SJSA1 (cell line): ENCODE results near the gene NOC2L. TPM values are rescaled to one million over a fixed set of nuclear protein-coding genes. Genes with fewer than 3 reads are reported as not detected.
A peak's percentile ranks its signal among the peaks of the same experiment; 100 is the strongest.
"Not testable (repeated sequence)": the region's sequence is repeated elsewhere in the genome, so short reads cannot be mapped to it uniquely, and the experiment has no call there.

Experiments used
- DNase-seq, 2 experiments: peaks; one replicate each; pipeline ENCODE4 v3.0.0-alpha.2; 2015 to 2020; ENCODE audit warnings: low spot score in 2 of 2, low read depth in 1 of 2
- H3K27ac ChIP-seq: fragments of 250-450 bp; sonication (Bioruptor Pico); 2 replicates; pipeline ENCODE4 v1.5.1; 2020; ENCODE audit warnings: mild to moderate bottlenecking, moderate library complexity
- H3K27me3 ChIP-seq: fragments of 250-450 bp; sonication (Bioruptor Pico); replicated peaks from 2 replicates; pipeline ENCODE4 v1.5.1; 2020; ENCODE audit warnings: mild to moderate bottlenecking, moderate library complexity
- H3K36me3 ChIP-seq: fragments of 250-450 bp; sonication (Bioruptor Pico); 2 replicates; pipeline ENCODE4 v1.5.1; 2020; ENCODE audit warnings: mild to moderate bottlenecking
- H3K4me1 ChIP-seq: fragments of 250-450 bp; sonication (Bioruptor Pico); replicated peaks from 2 replicates; pipeline ENCODE4 v1.6.1; 2021; ENCODE audit warnings: mild to moderate bottlenecking
- H3K4me3 ChIP-seq: fragments of 250-450 bp; sonication (Bioruptor Pico); 2 replicates; pipeline ENCODE4 v1.5.1; 2020; ENCODE audit warnings: mild to moderate bottlenecking
- H3K9me3 ChIP-seq: fragments of 250-450 bp; sonication (Bioruptor Pico); replicated peaks from 2 replicates; pipeline ENCODE4 v1.5.1; 2020; ENCODE audit warnings: mild to moderate bottlenecking
- total RNA-seq: library from RNA; depleted of rRNA; stranded (reverse); fragments of >200 nt; shearing (Covaris generic); gene quantifications from 2 replicates; pipeline ENCODE4 v1.2.3, GENCODE V29; 2014

The NOC2L gene
- total RNA-seq, 1 experiment from 2014 or later: 129 TPM

- no peak for DNase-seq
- peaks cover 31% of the 10 kb centered on the region for H3K36me3 ChIP-seq
- H3K4me1 ChIP-seq: peaks cover 33% of the 10 kb centered on the region
- H3K27me3 ChIP-seq: no peaks in the 10 kb centered on the region
- H3K9me3 ChIP-seq: peaks cover 6% of the 10 kb centered on the region; the same call in 1 of the 2 replicates
- peak overlapping the region; percentile 66 for H3K4me3 ChIP-seq
- peak overlapping the region; percentile 100 for H3K27ac ChIP-seq
Measured at GRCh38 chr1:998745-998994, 39.6 kb upstream of the NOC2L start.

GRCh38 chr1:997993-998744 lies 39.1 kb upstream of the NOC2L start:
- no peak for DNase-seq
- H3K27ac ChIP-seq: no peak overlapping the region
- peak overlapping the region; percentile 66 for H3K4me3 ChIP-seq
- H3K27me3 ChIP-seq: no peaks in the 10 kb centered on the region
- peaks cover 33% of the 10 kb centered on the region for H3K4me1 ChIP-seq
- peaks cover 6% of the 10 kb centered on the region; the same call in 1 of the 2 replicates for H3K9me3 ChIP-seq
- H3K36me3 ChIP-seq: peaks cover 31% of the 10 kb centered on the region

GRCh38 chr1:997713-997992 lies 38.6 kb upstream of the NOC2L start:
- Histone ChIP-seq H3K4me1 (peaks cover 33% of the 10 kb centered on the region), H3K36me3 (peaks cover 31% of the 10 kb centered on the region), H3K4me3 (no peak overlapping the region), H3K27ac (no peak overlapping the region), H3K27me3 (no peaks in the 10 kb centered on the region), H3K9me3 (peaks cover 6% of the 10 kb centered on the region; the same call in 1 of the 2 replicates)
- DNase-seq: no peak

GRCh38 chr1:996851-997712 lies 38.0 kb upstream of the NOC2L start:
- H3K4me1 ChIP-seq: peaks cover 33% of the 10 kb centered on the region
- no peak overlapping the region for H3K27ac ChIP-seq
- H3K27me3 ChIP-seq: no peaks in the 10 kb centered on the region
- H3K36me3 ChIP-seq: peaks cover 31% of the 10 kb centered on the region
- H3K4me3 ChIP-seq: no peak overlapping the region
- peaks cover 8% of the 10 kb centered on the region; the same call in 1 of the 2 replicates for H3K9me3 ChIP-seq
- DNase-seq: no peak

GRCh38 chr1:995665-996633 lies 36.9 kb upstream of the NOC2L start:
- no peak overlapping the region for H3K27ac ChIP-seq
- peaks cover 28% of the 10 kb centered on the region for H3K36me3 ChIP-seq
- DNase-seq: no peak
- H3K27me3 ChIP-seq: no peaks in the 10 kb centered on the region
- H3K4me3 ChIP-seq: no peak overlapping the region
- H3K9me3 ChIP-seq: peaks cover 10% of the 10 kb centered on the region; the same call in 1 of the 2 replicates
- peaks cover 25% of the 10 kb centered on the region for H3K4me1 ChIP-seq

GRCh38 chr1:994546-994945 lies 35.5 kb upstream of the NOC2L start:
- H3K27me3 ChIP-seq, H3K27ac ChIP-seq, H3K4me3 ChIP-seq, H3K9me3 ChIP-seq, DNase-seq: not testable (repeated sequence)
- H3K4me1 ChIP-seq: peaks cover 16% of the 10 kb centered on the region
- H3K36me3 ChIP-seq: peaks cover 23% of the 10 kb centered on the region

GRCh38 chr1:993379-993995 lies 34.4 kb upstream of the NOC2L start:
- Histone ChIP-seq H3K27me3 (no peaks in the 10 kb centered on the region), H3K27ac (no peak overlapping the region), H3K4me1 (peaks cover 8% of the 10 kb centered on the region), H3K4me3 (no peak overlapping the region), H3K9me3 (0 out of 2 replicates have a peak, but pooled peaks cover 3% of the 10 kb centered on the region), H3K36me3 (peaks cover 15% of the 10 kb centered on the region)
- no peak for DNase-seq

GRCh38 chr1:992362-992761 lies 33.3 kb upstream of the NOC2L start:
- no peaks in the 10 kb centered on the region for H3K27me3 ChIP-seq
- no peak for DNase-seq

GRCh38 chr1:991895-992294 lies 32.8 kb upstream of the NOC2L start:
- DNase-seq: no peak
- H3K9me3 ChIP-seq: 0 out of 2 replicates have a peak, but pooled peaks cover 3% of the 10 kb centered on the region
- no peak overlapping the region for H3K4me3 ChIP-seq
- peaks cover under 1% of the 10 kb centered on the region; the same call in 1 of the 2 replicates for H3K36me3 ChIP-seq
- H3K4me1 ChIP-seq: no peaks in the 10 kb centered on the region
- H3K27me3 ChIP-seq: no peaks in the 10 kb centered on the region
- no peak overlapping the region for H3K27ac ChIP-seq

More at GRCh38 chr1:992362-992761, 33.3 kb upstream of the NOC2L start:
- Histone ChIP-seq H3K4me1 (no peaks in the 10 kb centered on the region; the same call in 1 of the 2 replicates), H3K36me3 (peaks cover 4% of the 10 kb centered on the region), H3K27ac (no peak overlapping the region), H3K4me3 (no peak overlapping the region), H3K9me3 (0 out of 2 replicates have a peak, but pooled peaks cover 3% of the 10 kb centered on the region)

- not testable (repeated sequence) for H3K4me1 ChIP-seq, DNase-seq, H3K4me3 ChIP-seq, H3K27ac ChIP-seq, H3K36me3 ChIP-seq, H3K9me3 ChIP-seq, H3K27me3 ChIP-seq
Measured at GRCh38 chr1:991275-991674, 32.2 kb upstream of the NOC2L start.

GRCh38 chr1:988061-988460 lies 29.0 kb upstream of the NOC2L start:
- DNase-seq, H3K36me3 ChIP-seq, H3K4me1 ChIP-seq, H3K9me3 ChIP-seq, H3K27ac ChIP-seq, H3K4me3 ChIP-seq: not testable (repeated sequence)
- peaks cover 13% of the 10 kb centered on the region for H3K27me3 ChIP-seq

GRCh38 chr1:985126-985525 lies 26.1 kb upstream of the NOC2L start:
- H3K4me3 ChIP-seq: no peak overlapping the region
- H3K4me1 ChIP-seq: peaks cover 7% of the 10 kb centered on the region
- no peak for DNase-seq

GRCh38 chr1:984476-984814 lies 25.4 kb upstream of the NOC2L start:
- DNase-seq: no peak
- H3K4me3 ChIP-seq: no peak overlapping the region
- H3K27me3 ChIP-seq: peaks cover 23% of the 10 kb centered on the region
- H3K27ac ChIP-seq: no peak overlapping the region
- H3K9me3 ChIP-seq: no peaks in the 10 kb centered on the region
- H3K36me3 ChIP-seq: no peaks in the 10 kb centered on the region
- peaks cover 7% of the 10 kb centered on the region for H3K4me1 ChIP-seq

More at GRCh38 chr1:985126-985525, 26.1 kb upstream of the NOC2L start:
- Histone ChIP-seq H3K36me3 (no peaks in the 10 kb centered on the region), H3K27ac (no peak overlapping the region), H3K9me3 (no peaks in the 10 kb centered on the region), H3K27me3 (peaks cover 23% of the 10 kb centered on the region)
